GM10847 (cell line): ENCODE measurements around the gene ATF2.

Experiments
- POLR2A ChIP-seq: IDR thresholded peaks from 2 replicates; pipeline ENCODE4 v1.6.1; 2011; ENCODE audit not compliant: insufficient read length; ENCODE audit errors: extremely low read depth

Gene ATF2

GRCh38 chr2:175136334-175137215 is 31.4 kb downstream of the ATF2 start:
- TF ChIP-seq POLR2A: no peak

- no peak for TF ChIP-seq POLR2A
Measured at GRCh38 chr2:175135862-175136261, 32.1 kb downstream of the ATF2 start.

GRCh38 chr2:175135177-175135576 is 32.8 kb downstream of the ATF2 start:
- TF ChIP-seq POLR2A: no peak

- no peak for TF ChIP-seq POLR2A
Measured at GRCh38 chr2:175131252-175131651, 36.8 kb downstream of the ATF2 start.

GRCh38 chr2:175126661-175127060 is 41.3 kb downstream of the ATF2 start:
- no peak for TF ChIP-seq POLR2A

GRCh38 chr2:175123254-175123653 is 44.7 kb downstream of the ATF2 start:
- TF ChIP-seq POLR2A: no peak

- no peak for TF ChIP-seq POLR2A
Measured at GRCh38 chr2:175111200-175111657, 56.8 kb downstream of the ATF2 start.

- no peak for TF ChIP-seq POLR2A
Measured at GRCh38 chr2:175107146-175107545, 60.9 kb downstream of the ATF2 start.

- no peak for TF ChIP-seq POLR2A
Measured at GRCh38 chr2:175103191-175103590, 64.8 kb downstream of the ATF2 start.

GRCh38 chr2:175101514-175101913 is 66.5 kb downstream of the ATF2 start:
- TF ChIP-seq POLR2A: no peak

- TF ChIP-seq POLR2A: no peak
Measured at GRCh38 chr2:175097297-175097696, 70.7 kb downstream of the ATF2 start.

GRCh38 chr2:175080479-175080878 is 87.5 kb downstream of the ATF2 start:
- no peak for TF ChIP-seq POLR2A

- TF ChIP-seq POLR2A: no peak
Measured at GRCh38 chr2:175076272-175076671, 91.7 kb downstream of the ATF2 start.

GRCh38 chr2:175074478-175074877 is 93.5 kb downstream of the ATF2 start:
- TF ChIP-seq POLR2A: no peak

- TF ChIP-seq POLR2A: no peak
Measured at GRCh38 chr2:175068534-175068933, 99.5 kb downstream of the ATF2 start.

- TF ChIP-seq POLR2A: no peak
Measured at GRCh38 chr2:175066411-175066810, 101.6 kb downstream of the ATF2 start.

- TF ChIP-seq POLR2A: no peak
Measured at GRCh38 chr2:175064797-175065196, 103.2 kb downstream of the ATF2 start.
